ENCODE data around the gene TNS2. TPM values are rescaled to one million over a fixed set of nuclear protein-coding genes. Genes with fewer than 3 reads are reported as not detected.

TNS2 gene
- total RNA-seq, 6 donors from 2014 or later: 99.1 to 703 (median 197) TPM

DNA sequence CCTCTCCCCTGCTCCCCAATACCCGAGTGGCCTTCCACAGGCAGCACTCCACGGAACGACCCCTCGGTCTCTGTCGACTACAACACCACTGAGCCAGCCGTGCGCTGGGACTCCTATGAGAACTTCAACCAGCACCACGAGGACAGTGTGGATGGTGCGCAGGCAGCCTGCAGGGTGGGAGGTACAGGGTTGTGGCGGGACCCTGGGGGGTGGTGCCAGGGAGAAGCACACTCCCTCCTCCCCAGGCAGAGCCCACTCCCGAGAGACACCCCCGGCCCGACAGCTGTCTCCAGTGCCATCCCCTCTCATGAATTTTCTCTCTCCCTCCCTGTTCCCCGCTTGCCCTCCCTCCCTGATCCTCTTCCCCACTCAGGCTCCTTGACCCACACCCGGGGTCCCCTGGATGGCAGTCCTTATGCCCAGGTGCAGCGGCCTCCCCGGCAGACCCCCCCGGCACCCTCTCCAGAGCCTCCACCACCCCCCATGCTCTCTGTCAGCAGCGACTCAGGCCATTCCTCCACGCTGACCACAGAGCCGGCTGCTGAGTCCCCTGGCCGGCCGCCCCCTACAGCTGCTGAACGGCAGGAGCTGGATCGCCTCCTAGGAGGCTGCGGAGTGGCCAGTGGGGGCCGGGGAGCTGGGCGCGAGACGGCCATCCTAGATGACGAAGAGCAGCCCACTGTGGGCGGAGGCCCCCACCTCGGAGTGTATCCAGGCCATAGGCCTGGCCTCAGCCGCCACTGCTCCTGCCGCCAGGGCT, 9.0 kb downstream of the TNS2 start:
- no peak for ATAC-seq (ENCODE audit: low FRiP score in 2 of 2)
- 88 to 94% methylated on average over 12 to 35 of the region's 35 CpGs for WGBS, 2 donors
- Histone ChIP-seq H3K27me3 (no peaks in the 10 kb centered on the region), H3K36me3 (peaks cover 27 to 91% (median 75%) of the 10 kb centered on the region in 4 donors), H3K9me3 (no peaks in the 10 kb centered on the region), H3K27ac (peak overlapping the region in 3 of 4 donors; percentile 39 to 78 (median 48)), H3K4me3 (no peak overlapping the region), H3K4me1 (peaks cover 52 to 63% (median 57%) of the 10 kb centered on the region in 4 donors)
- TF ChIP-seq, protein P1, sequence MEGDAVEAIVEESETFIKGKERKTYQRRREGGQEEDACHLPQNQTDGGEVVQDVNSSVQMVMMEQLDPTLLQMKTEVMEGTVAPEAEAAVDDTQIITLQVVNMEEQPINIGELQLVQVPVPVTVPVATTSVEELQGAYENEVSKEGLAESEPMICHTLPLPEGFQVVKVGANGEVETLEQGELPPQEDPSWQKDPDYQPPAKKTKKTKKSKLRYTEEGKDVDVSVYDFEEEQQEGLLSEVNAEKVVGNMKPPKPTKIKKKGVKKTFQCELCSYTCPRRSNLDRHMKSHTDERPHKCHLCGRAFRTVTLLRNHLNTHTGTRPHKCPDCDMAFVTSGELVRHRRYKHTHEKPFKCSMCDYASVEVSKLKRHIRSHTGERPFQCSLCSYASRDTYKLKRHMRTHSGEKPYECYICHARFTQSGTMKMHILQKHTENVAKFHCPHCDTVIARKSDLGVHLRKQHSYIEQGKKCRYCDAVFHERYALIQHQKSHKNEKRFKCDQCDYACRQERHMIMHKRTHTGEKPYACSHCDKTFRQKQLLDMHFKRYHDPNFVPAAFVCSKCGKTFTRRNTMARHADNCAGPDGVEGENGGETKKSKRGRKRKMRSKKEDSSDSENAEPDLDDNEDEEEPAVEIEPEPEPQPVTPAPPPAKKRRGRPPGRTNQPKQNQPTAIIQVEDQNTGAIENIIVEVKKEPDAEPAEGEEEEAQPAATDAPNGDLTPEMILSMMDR (IDR thresholded peaks at IDR 0.05): no peak
- TF ChIP-seq EP300 (IDR thresholded peaks at IDR 0.05) (no peak), POLR2A (IDR thresholded peaks at IDR 0.05) (peak in 1 of 4 donors; percentile 15), POLR2AphosphoS5 (IDR thresholded peaks at IDR 0.05) (no peak)
- DNase-seq: peak in 1 of 2 donors; percentile 75

DNA sequence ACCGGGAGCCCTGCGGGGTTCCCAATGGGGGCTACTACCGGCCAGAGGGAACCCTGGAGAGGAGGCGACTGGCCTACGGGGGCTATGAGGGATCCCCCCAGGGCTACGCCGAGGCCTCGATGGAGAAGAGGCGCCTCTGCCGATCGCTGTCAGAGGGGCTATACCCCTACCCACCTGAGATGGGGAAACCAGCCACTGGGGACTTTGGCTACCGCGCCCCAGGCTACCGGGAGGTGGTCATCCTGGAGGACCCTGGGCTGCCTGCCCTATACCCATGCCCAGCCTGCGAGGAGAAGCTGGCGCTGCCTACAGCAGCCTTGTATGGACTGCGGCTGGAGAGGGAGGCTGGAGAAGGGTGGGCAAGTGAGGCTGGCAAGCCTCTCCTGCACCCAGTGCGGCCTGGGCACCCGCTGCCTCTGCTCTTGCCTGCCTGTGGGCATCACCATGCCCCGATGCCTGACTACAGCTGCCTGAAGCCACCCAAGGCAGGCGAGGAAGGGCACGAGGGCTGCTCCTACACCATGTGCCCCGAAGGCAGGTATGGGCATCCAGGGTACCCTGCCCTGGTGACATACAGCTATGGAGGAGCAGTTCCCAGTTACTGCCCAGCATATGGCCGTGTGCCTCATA, 9.7 kb downstream of the TNS2 start:
- ATAC-seq (ENCODE audit: low FRiP score in 2 of 2): no peak
- no peak overlapping the region for H3K4me3 ChIP-seq
- H3K9me3 ChIP-seq: no peaks in the 10 kb centered on the region
- H3K27ac ChIP-seq: peak overlapping the region in 3 of 4 donors; percentile 48 to 78 (median 77)
- no peaks in the 10 kb centered on the region for H3K27me3 ChIP-seq
- peaks cover 47 to 59% (median 50%) of the 10 kb centered on the region in 4 donors for H3K4me1 ChIP-seq
- 90 to 92% methylated on average over 7 to 14 of the region's 24 CpGs for whole genome bisulfite sequencing, 2 donors
- TF ChIP-seq POLR2A (IDR thresholded peaks at IDR 0.05): no peak
- no peak for TF ChIP-seq EP300 (IDR thresholded peaks at IDR 0.05)
- TF ChIP-seq POLR2AphosphoS5 (IDR thresholded peaks at IDR 0.05): no peak
- TF ChIP-seq, protein P1 (IDR thresholded peaks at IDR 0.05): no peak
- DNase-seq: no peak
- H3K36me3 ChIP-seq: peaks cover 27 to 98% (median 80%) of the 10 kb centered on the region in 4 donors

DNA sequence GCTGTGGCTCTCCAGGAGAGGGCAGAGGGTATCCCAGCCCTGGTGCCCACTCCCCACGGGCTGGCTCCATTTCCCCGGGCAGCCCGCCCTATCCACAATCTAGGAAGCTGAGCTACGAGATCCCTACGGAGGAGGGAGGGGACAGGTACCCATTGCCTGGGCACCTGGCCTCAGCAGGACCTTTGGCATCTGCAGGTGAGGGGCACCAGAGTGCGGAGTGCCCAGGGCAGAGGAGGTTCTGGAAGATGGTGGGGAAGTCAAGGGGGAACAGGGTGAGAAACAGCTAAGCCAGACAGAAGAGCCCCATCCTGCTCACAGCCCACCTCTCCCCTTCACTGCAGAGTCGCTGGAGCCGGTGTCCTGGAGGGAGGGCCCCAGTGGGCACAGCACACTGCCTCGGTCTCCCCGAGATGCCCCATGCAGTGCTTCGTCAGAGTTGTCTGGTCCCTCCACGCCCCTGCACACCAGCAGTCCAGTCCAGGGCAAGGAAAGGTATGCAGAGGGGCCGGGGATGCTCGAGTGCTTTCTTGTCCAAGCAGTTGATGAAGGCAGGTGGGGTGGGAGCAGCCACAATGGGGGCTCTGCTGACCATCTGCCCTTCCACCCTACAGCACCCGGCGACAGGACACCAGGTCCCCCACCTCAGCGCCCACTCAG, 10.3 kb downstream of the TNS2 start:
- TF ChIP-seq, protein P1 (IDR thresholded peaks at IDR 0.05): no peak
- TF ChIP-seq EP300 (IDR thresholded peaks at IDR 0.05) (no peak), POLR2A (IDR thresholded peaks at IDR 0.05) (no peak), POLR2AphosphoS5 (IDR thresholded peaks at IDR 0.05) (no peak)
- peaks cover 41 to 52% (median 45%) of the 10 kb centered on the region in 4 donors for H3K4me1 ChIP-seq
- ATAC-seq (ENCODE audit: low FRiP score in 2 of 2): no peak
- DNase-seq: no peak
- WGBS, 2 donors: 81 to 89% methylated on average over 7 to 17 of the region's 17 CpGs
- H3K9me3 ChIP-seq: no peaks in the 10 kb centered on the region
- no peaks in the 10 kb centered on the region for H3K27me3 ChIP-seq
- peaks cover 26 to 100% (median 84%) of the 10 kb centered on the region in 4 donors for H3K36me3 ChIP-seq
- peak overlapping the region in 3 of 4 donors; percentile 77 to 79 (median 78) for H3K27ac ChIP-seq
- H3K4me3 ChIP-seq: no peak overlapping the region

DNA sequence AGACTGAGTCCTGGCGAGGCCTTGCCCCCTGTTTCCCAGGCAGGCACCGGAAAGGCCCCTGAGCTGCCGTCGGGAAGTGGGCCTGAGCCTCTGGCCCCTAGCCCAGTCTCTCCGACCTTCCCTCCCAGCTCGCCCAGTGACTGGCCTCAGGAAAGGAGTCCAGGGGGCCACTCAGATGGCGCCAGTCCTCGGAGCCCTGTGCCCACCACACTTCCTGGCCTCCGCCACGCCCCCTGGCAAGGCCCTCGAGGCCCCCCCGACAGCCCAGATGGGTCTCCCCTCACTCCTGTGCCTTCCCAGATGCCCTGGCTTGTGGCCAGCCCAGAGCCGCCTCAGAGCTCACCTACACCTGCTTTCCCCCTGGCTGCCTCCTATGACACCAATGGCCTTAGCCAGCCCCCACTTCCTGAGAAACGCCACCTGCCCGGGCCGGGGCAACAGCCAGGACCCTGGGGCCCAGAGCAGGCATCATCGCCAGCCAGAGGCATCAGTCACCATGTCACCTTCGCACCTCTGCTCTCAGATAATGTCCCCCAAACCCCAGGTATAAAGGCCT, 10.9 kb downstream of the TNS2 start:
- DNase-seq (peak in 1 of 2 donors; percentile 84), ATAC-seq (ENCODE audit: low FRiP score in 2 of 2) (no peak)
- Histone ChIP-seq H3K4me3 (no peak overlapping the region), H3K9me3 (no peaks in the 10 kb centered on the region), H3K4me1 (peaks cover 41 to 48% (median 46%) of the 10 kb centered on the region in 4 donors), H3K27me3 (no peaks in the 10 kb centered on the region), H3K27ac (peak overlapping the region; percentile 22 to 79 (median 78)), H3K36me3 (peaks cover 24 to 100% (median 84%) of the 10 kb centered on the region in 4 donors)
- 56 to 78% methylated on average over 6 to 16 of the region's 18 CpGs for WGBS, 2 donors
- TF ChIP-seq, protein P1 (IDR thresholded peaks at IDR 0.05): no peak
- no peak for TF ChIP-seq EP300 (IDR thresholded peaks at IDR 0.05)
- no peak for TF ChIP-seq POLR2AphosphoS5 (IDR thresholded peaks at IDR 0.05)
- TF ChIP-seq POLR2A (IDR thresholded peaks at IDR 0.05): peak in 1 of 4 donors; percentile 15

Data from upper lobe of left lung (tissue), 6 donors.